ENCODE data around the gene FBP1. TPM values are rescaled to one million over a fixed set of nuclear protein-coding genes. Genes with fewer than 3 reads are reported as not detected.

FBP1 gene
- total and polyA plus RNA-seq, 12 donors, result 2.1 to 61.1 (median 33.9) TPM

- H3K27ac ChIP-seq, result no peak overlapping the region
- intact Hi-C loops (cut with DNase I), result loop anchor here in 1 of 2 donors (5.0 kb wide), 1 partner anchor 48 kb away; no protein-coding TSS in a partner anchor
- no peaks in the 10 kb centered on the region for H3K9me3 ChIP-seq (replicated peaks in 1 of 3)
- TF ChIP-seq POLR2A (IDR thresholded peaks at IDR 0.05), result no peak
- no peak for TF ChIP-seq CTCF (IDR thresholded peaks at IDR 0.05)
- no peaks in the 10 kb centered on the region for H3K36me3 ChIP-seq (replicated peaks in 1 of 2)
- H3K27me3 ChIP-seq, result no peaks in the 10 kb centered on the region
- no peaks in the 10 kb centered on the region for H3K4me1 ChIP-seq (replicated peaks in 1 of 2)
- no peak overlapping the region for H3K4me3 ChIP-seq
- no peak for DNase-seq
- 80 to 87% (median 84%) methylated on average over 4 to 16 of the region's 16 CpGs for WGBS, 4 donors
Measured at GRCh38 chr9:94554078-94554438, 85.3 kb downstream of the FBP1 start.

Other genes starting within 250 kb of the FBP1 start
- gene PCAT7, start 84.4 kb downstream of the FBP1 start, total RNA-seq, result under 1 TPM in 6 of 9 donors, not detected in 3; 0.06 to 0.47 (median 0.18) TPM
- gene PCAT7, start 84.4 kb downstream of the FBP1 start, polyA plus RNA-seq, result under 1 TPM in 2 of 3 donors, not detected in 1; 0.03 to 0.16 TPM
- 1 to 10 TPM in 2 of 9 donors, under 1 TPM in 6, not detected in 1; 0.23 to 4.6 (median 0.66) TPM for gene FBP2, start 45.7 kb downstream of the FBP1 start, total RNA-seq
- under 1 TPM; 0.15 to 0.37 (median 0.32) TPM for gene FBP2, start 45.7 kb downstream of the FBP1 start, polyA plus RNA-seq
- gene AOPEP, start 87.2 kb upstream of the FBP1 start, total RNA-seq, result 10 to 100 TPM; 49.1 to 99.6 (median 64.1) TPM
- 10 to 100 TPM; 31.0 to 95.1 (median 77.8) TPM for gene AOPEP, start 87.2 kb upstream of the FBP1 start, polyA plus RNA-seq